ENCODE data around the gene FERMT3.

GRCh38 chr11:64234647-64235379 lies 28.3 kb downstream of the FERMT3 start:
- TF ChIP-seq, protein P1, sequence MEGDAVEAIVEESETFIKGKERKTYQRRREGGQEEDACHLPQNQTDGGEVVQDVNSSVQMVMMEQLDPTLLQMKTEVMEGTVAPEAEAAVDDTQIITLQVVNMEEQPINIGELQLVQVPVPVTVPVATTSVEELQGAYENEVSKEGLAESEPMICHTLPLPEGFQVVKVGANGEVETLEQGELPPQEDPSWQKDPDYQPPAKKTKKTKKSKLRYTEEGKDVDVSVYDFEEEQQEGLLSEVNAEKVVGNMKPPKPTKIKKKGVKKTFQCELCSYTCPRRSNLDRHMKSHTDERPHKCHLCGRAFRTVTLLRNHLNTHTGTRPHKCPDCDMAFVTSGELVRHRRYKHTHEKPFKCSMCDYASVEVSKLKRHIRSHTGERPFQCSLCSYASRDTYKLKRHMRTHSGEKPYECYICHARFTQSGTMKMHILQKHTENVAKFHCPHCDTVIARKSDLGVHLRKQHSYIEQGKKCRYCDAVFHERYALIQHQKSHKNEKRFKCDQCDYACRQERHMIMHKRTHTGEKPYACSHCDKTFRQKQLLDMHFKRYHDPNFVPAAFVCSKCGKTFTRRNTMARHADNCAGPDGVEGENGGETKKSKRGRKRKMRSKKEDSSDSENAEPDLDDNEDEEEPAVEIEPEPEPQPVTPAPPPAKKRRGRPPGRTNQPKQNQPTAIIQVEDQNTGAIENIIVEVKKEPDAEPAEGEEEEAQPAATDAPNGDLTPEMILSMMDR (IDR thresholded peaks at IDR 0.05; ENCODE audit: low read depth, low read length, poor library complexity, severe bottlenecking) = no peak
- no peak for TF ChIP-seq EZH2phosphoT487 (IDR thresholded peaks at IDR 0.05; ENCODE audit: borderline replicate concordance, low read length)
